ENCODE data around the gene ADAM12.

DNA sequence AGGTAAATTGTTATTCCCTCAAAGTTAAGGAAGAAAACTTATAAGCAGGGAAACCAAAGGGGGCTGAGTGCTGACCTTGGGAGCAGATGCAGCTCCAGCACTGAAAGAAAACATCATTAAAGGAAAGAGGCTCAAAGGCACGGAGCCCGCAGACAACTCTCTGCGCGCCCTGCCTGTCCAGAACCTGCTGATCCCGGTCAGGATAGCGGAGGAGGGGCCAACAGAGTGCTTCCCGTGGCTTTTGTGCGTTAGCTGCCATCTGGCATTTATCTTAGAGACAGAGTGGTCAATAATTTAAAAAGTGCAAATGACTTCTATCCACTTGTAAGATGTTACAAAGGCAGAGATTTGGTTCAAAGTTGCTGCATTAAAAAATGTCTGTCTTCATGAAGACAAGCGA lies 329.8 kb downstream of the ADAM12 start:
- no peak for TF ChIP-seq POLR2A (IDR thresholded peaks at IDR 0.05)
- no peak for TF ChIP-seq CTCF (IDR thresholded peaks at IDR 0.05)

Data from uterus (tissue), 2 donors.